MCF 10A (cell line): ENCODE data around the gene TUBGCP3. TPM values are rescaled to one million over a fixed set of nuclear protein-coding genes. Genes with fewer than 3 reads are reported as not detected.

ENCODE experiments used
- BruUV-seq: library from RNA; stranded (reverse); fragments of 400-500 nt; replicated peaks from 2 replicates; lab custom pipeline; 2021; lab: Mats Ljungman, UMichigan
- CTCF ChIA-PET: fragments of 300-600 bp; sonication (Branson Sonifier 250); formaldehyde crosslinking; extraction: SDS; loops from one replicate; lab custom pipeline; 2021; ENCODE audit warnings: antibody characterized with exemption, inconsistent platforms; lab: Yijun Ruan, JAX
- POLR2A ChIA-PET: fragments of 300-600, 350-650 bp; sonication (Branson Sonifier 250); formaldehyde crosslinking; extraction: SDS; loops from one replicate; lab custom pipeline; 2020; ENCODE audit warnings: antibody characterized with exemption, inconsistent platforms; lab: Yijun Ruan, JAX
- DNase-seq: peaks from one replicate; pipeline ENCODE4 v3.0.0-alpha.2; 2018; ENCODE audit not compliant: unreplicated experiment
- H3K27ac Mint-ChIP-seq: one replicate; pipeline ENCODE4 v1.8.0; 2022; ENCODE audit warnings: mild to moderate bottlenecking, low read depth, mixed read lengths; ENCODE audit not compliant: unreplicated experiment
- H3K27me3 Mint-ChIP-seq: one replicate; pipeline ENCODE4 v1.8.0; 2022; ENCODE audit warnings: mixed read lengths; ENCODE audit not compliant: insufficient read depth, unreplicated experiment
- H3K36me3 Mint-ChIP-seq: one replicate; pipeline ENCODE4 v1.8.0; 2022; ENCODE audit warnings: mild to moderate bottlenecking, moderate library complexity, mixed read lengths; ENCODE audit not compliant: insufficient read depth, unreplicated experiment
- H3K4me1 Mint-ChIP-seq: one replicate; pipeline ENCODE4 v1.8.0; 2022; ENCODE audit warnings: mixed read lengths; ENCODE audit not compliant: insufficient read depth, unreplicated experiment
- H3K4me3 Mint-ChIP-seq: one replicate; pipeline ENCODE4 v1.8.0; 2022; ENCODE audit warnings: mild to moderate bottlenecking, moderate library complexity, mixed read lengths; ENCODE audit not compliant: unreplicated experiment
- H3K9me3 Mint-ChIP-seq: one replicate; pipeline ENCODE4 v1.8.0; 2022; ENCODE audit warnings: mixed read lengths; ENCODE audit not compliant: unreplicated experiment
- intact Hi-C: fragments of 100-400 bp; cut with micrococcal nuclease; formaldehyde crosslinking; loops from 2 replicates; pipeline ENCODE4 v1.14.1; 2022
- total RNA-seq: library from RNA; stranded (reverse); gene quantifications from 2 replicates; pipeline ENCODE4 v1.2.3, GENCODE V29; 2022
- TF ChIP-seq, protein P1 (sequence below): fragments of 200-600 bp; IDR thresholded peaks from one replicate; pipeline ENCODE4 v1.8.0; 2022; ENCODE audit warnings: antibody characterized with exemption, mild to moderate bottlenecking; ENCODE audit not compliant: unreplicated experiment

Gene TUBGCP3
- total RNA-seq, 1 experiment from 2014 or later, result 35.7 TPM

DNA sequence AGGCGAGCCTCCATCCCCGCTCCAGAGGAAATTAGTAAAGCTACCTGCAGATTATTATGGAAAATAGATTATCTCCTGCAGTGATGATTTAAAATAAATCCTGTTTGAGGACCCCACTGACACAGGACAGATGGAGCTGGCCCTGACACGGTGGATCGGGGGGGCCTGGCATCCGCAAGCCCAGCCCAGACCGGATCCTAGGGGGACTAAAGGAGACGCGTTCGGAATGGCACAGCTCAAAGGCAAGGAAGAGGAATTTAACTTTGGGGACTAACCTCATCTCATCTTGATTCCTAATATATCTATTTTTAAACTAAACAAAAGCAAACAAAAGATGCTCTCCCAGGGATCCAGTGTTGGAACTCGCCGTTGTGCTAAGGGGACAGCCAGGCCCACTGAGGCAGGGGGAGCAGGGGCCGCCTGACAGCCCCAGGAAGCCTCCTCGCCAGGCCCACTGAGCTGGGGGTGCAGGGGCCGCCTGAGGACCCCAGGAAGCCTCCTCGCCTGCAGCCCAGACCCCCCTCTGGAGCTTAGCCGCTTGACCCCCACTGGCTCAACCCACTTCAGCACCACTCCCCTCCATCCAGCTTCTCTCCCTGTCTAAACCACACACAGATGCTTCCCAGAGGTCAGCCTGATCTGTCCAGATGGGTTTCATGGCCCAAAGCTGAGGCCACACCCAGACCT, 133.2 kb downstream of the TUBGCP3 start:
- intact Hi-C loops, result no loop called here
- Mint-ChIP-seq H3K4me1 (no peaks in the 10 kb centered on the region), H3K36me3 (no peaks in the 10 kb centered on the region), H3K4me3 (no peak overlapping the region), H3K27me3 (no peaks in the 10 kb centered on the region), H3K9me3 (peaks cover 19% of the 10 kb centered on the region), H3K27ac (no peak overlapping the region)
- DNase-seq, result no peak
- ChIA-PET CTCF (interaction anchor here (0.7 to 3.6 kb wide), 4 partner anchors 8 to 980 kb away, joined by 3 to 12 read pairs (median 4); no protein-coding TSS in a partner anchor), POLR2A (interaction anchor here (0.6 kb wide), 1 partner anchor 16 kb away, joined by 4 read pairs; no protein-coding TSS in a partner anchor)
- TF ChIP-seq, protein P1, sequence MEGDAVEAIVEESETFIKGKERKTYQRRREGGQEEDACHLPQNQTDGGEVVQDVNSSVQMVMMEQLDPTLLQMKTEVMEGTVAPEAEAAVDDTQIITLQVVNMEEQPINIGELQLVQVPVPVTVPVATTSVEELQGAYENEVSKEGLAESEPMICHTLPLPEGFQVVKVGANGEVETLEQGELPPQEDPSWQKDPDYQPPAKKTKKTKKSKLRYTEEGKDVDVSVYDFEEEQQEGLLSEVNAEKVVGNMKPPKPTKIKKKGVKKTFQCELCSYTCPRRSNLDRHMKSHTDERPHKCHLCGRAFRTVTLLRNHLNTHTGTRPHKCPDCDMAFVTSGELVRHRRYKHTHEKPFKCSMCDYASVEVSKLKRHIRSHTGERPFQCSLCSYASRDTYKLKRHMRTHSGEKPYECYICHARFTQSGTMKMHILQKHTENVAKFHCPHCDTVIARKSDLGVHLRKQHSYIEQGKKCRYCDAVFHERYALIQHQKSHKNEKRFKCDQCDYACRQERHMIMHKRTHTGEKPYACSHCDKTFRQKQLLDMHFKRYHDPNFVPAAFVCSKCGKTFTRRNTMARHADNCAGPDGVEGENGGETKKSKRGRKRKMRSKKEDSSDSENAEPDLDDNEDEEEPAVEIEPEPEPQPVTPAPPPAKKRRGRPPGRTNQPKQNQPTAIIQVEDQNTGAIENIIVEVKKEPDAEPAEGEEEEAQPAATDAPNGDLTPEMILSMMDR, result no peak
- BruUV-seq, result no TSS peak

- ChIA-PET POLR2A (interaction anchor here (0.6 kb wide), 1 partner anchor 15 kb away, joined by 4 read pairs; no protein-coding TSS in a partner anchor), CTCF (interaction anchor here (0.6 to 3.6 kb wide), 3 partner anchors 8 to 980 kb away, joined by 3 to 12 read pairs (median 3); no protein-coding TSS in a partner anchor)
- Mint-ChIP-seq H3K27ac (no peak overlapping the region), H3K4me1 (no peaks in the 10 kb centered on the region), H3K27me3 (no peaks in the 10 kb centered on the region), H3K36me3 (no peaks in the 10 kb centered on the region), H3K9me3 (peaks cover 14% of the 10 kb centered on the region), H3K4me3 (no peak overlapping the region)
- no TSS peak for BruUV-seq
- DNase-seq, result no peak
- intact Hi-C loops, result no loop called here
- TF ChIP-seq, protein P1, result no peak
Observed at GRCh38 chr13:112453874-112454647, 133.9 kb downstream of the TUBGCP3 start.

DNA sequence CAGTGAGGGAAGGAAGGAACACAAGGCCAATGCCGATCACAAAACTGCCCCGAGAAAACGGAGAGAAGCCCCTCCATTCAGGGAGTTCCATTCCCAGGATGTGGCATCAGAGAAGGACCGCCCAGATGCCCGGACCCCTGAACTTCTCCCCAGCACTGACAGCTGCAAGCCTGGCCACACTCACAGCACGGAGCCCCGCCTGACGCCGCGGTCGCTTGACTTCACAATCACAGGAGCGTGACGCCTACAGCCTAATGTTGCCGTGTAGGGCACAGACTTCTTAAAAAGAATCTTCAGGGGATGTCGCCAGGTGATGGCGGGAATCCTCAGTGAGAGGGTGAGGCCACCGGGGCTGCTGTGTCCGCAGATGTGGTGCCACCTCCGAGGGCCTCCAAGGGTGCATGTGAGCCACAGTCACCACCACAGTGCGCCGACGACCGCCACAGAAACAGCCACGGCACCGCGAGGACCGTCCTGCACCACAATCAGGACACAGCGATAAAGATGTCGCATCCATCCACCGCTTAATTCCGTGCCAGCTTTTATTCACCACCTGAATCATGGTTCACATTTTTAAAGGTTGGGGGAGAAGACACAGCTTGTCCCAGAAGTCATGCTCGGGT, 134.6 kb downstream of the TUBGCP3 start:
- ChIA-PET CTCF (interaction anchor here (0.6 to 3.6 kb wide), 3 partner anchors 9 to 979 kb away, joined by 3 to 12 read pairs (median 3); no protein-coding TSS in a partner anchor), POLR2A (no interaction called here)
- no peak for DNase-seq
- H3K27me3 Mint-ChIP-seq, result no peaks in the 10 kb centered on the region
- intact Hi-C loops, result no loop called here
- H3K9me3 Mint-ChIP-seq, result peaks cover 10% of the 10 kb centered on the region
- H3K27ac Mint-ChIP-seq, result no peak overlapping the region
- no peaks in the 10 kb centered on the region for H3K36me3 Mint-ChIP-seq
- H3K4me3 Mint-ChIP-seq, result no peak overlapping the region
- BruUV-seq, result no TSS peak
- H3K4me1 Mint-ChIP-seq, result no peaks in the 10 kb centered on the region
- TF ChIP-seq, protein P1, result no peak
